Vagina (tissue), 2 donors: ENCODE measurements around the gene FLNB. TPM values are rescaled to one million over a fixed set of nuclear protein-coding genes. Genes with fewer than 3 reads are reported as not detected.

ENCODE experiments used
- DNase-seq, 2 donors: peaks; one replicate each; pipeline ENCODE4 v3.0.0-alpha.2; 2017; ENCODE audit errors: extremely low spot score in 2 of 2
- H3K27ac ChIP-seq: fragments of 200-600 bp; sonication (generic); one replicate; pipeline ENCODE4 v1.5.1; 2019
- H3K27me3 ChIP-seq: fragments of 200-600 bp; sonication (generic); one replicate; pipeline ENCODE4 v1.5.1; 2019
- H3K36me3 ChIP-seq, 2 donors: fragments of 200-600 bp; sonication (generic); one replicate each; pipeline ENCODE4 v1.5.1; 2017 to 2019
- H3K4me1 ChIP-seq: fragments of 200-600 bp; sonication (generic); one replicate; pipeline ENCODE4 v1.5.1; 2019
- H3K4me3 ChIP-seq, 2 donors: fragments of 200-600 bp; sonication (generic); 1 replicate in 1 of 2; 2 replicates in 1 of 2; pipeline ENCODE4 v1.5.1; 2016 to 2019
- H3K9me3 ChIP-seq: fragments of 200-600 bp; sonication (generic); one replicate; pipeline ENCODE4 v1.5.1; 2019
- POLR2A ChIP-seq, 2 donors: fragments of 450-650 bp; IDR thresholded peaks; one replicate each; pipeline ENCODE4 v1.6.1; 2017; ENCODE audit warnings: antibody characterized with exemption in 2 of 2, mild to moderate bottlenecking in 2 of 2, moderate library complexity in 2 of 2
- POLR2AphosphoS5 ChIP-seq, 2 donors: sonication (generic); formaldehyde crosslinking; IDR thresholded peaks; one replicate each; pipeline ENCODE4 v1.9.0; 2017; ENCODE audit warnings: antibody characterized with exemption in 2 of 2, mild to moderate bottlenecking in 2 of 2, low read depth in 1 of 2; ENCODE audit not compliant: insufficient read depth in 1 of 2
- intact Hi-C: fragments of 100-400 bp; cut with DNase I; formaldehyde crosslinking; loops from one replicate; pipeline ENCODE4 v1.15.1; 2023
- total RNA-seq: library from RNA; depleted of rRNA; stranded (reverse); fragments of >200 nt; gene quantifications from one replicate; pipeline ENCODE4 v1.2.3, GENCODE V29; 2016
- TF ChIP-seq, protein P1 (sequence below), 3 experiments: fragments of 450-650 bp in 2 of 3; fragments of 200-600 bp in 1 of 3; sonication (generic) in 1 of 3; IDR thresholded peaks; one replicate each; pipeline ENCODE4 v1.5.1; 2017 to 2019; ENCODE audit warnings: antibody characterized with exemption in 3 of 3, mild to moderate bottlenecking in 2 of 3, moderate library complexity in 2 of 3

FLNB gene
- total RNA-seq, 1 donor from 2014 or later, result 147 TPM

GRCh38 chr3:58102390-58102750 lies 94.1 kb downstream of the FLNB start:
- TF ChIP-seq, protein P1, sequence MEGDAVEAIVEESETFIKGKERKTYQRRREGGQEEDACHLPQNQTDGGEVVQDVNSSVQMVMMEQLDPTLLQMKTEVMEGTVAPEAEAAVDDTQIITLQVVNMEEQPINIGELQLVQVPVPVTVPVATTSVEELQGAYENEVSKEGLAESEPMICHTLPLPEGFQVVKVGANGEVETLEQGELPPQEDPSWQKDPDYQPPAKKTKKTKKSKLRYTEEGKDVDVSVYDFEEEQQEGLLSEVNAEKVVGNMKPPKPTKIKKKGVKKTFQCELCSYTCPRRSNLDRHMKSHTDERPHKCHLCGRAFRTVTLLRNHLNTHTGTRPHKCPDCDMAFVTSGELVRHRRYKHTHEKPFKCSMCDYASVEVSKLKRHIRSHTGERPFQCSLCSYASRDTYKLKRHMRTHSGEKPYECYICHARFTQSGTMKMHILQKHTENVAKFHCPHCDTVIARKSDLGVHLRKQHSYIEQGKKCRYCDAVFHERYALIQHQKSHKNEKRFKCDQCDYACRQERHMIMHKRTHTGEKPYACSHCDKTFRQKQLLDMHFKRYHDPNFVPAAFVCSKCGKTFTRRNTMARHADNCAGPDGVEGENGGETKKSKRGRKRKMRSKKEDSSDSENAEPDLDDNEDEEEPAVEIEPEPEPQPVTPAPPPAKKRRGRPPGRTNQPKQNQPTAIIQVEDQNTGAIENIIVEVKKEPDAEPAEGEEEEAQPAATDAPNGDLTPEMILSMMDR (IDR thresholded peaks at IDR 0.05), result no peak
- TF ChIP-seq POLR2AphosphoS5 (IDR thresholded peaks at IDR 0.05; ENCODE audit: insufficient read depth in 1 of 2, low read depth in 1 of 2) (no peak), POLR2A (IDR thresholded peaks at IDR 0.05) (no peak)
- Histone ChIP-seq H3K4me1 (peaks cover 11% of the 10 kb centered on the region), H3K27ac (no peak overlapping the region), H3K27me3 (no peaks in the 10 kb centered on the region), H3K9me3 (no peaks in the 10 kb centered on the region), H3K4me3 (no peak overlapping the region), H3K36me3 (peaks cover 0 to 44% of the 10 kb centered on the region in 2 donors)
- no peak for DNase-seq
- intact Hi-C loops, result no loop called here

DNA sequence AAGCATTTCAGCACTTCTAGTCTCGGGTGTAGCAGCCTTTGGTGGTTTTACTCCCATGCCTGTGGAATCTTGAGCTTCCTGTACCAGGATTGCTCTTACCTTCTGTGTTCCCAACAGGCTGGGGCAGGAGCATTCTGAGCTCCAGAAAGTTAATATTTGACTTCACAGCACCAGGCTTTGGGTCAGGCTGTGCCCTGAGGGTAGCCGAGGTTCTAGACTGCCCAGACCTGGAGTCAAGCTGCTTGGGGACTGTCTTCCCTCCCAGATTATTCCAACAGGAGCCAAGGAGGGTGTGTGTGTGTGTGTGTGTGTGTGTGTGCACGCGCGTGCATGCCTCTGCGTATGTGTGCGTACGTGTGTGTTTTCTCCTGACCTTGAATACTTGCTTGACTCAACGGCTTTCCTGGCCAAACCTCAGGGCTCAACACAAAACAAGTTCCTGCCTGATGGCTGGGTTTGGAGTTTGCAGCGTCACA lies 94.8 kb downstream of the FLNB start:
- H3K9me3 ChIP-seq, result no peaks in the 10 kb centered on the region
- TF ChIP-seq, protein P1 (IDR thresholded peaks at IDR 0.05), result no peak
- TF ChIP-seq POLR2A (IDR thresholded peaks at IDR 0.05) (no peak), POLR2AphosphoS5 (IDR thresholded peaks at IDR 0.05; ENCODE audit: insufficient read depth in 1 of 2, low read depth in 1 of 2) (no peak)
- no peak overlapping the region for H3K27ac ChIP-seq
- peaks cover 11% of the 10 kb centered on the region for H3K4me1 ChIP-seq
- no peaks in the 10 kb centered on the region for H3K27me3 ChIP-seq
- H3K4me3 ChIP-seq, result no peak overlapping the region
- H3K36me3 ChIP-seq, result peaks cover 0 to 38% of the 10 kb centered on the region in 2 donors
- DNase-seq, result no peak
- intact Hi-C loops, result no loop called here

- H3K4me1 ChIP-seq, result peaks cover 11% of the 10 kb centered on the region
- peaks cover 0 to 38% of the 10 kb centered on the region in 2 donors for H3K36me3 ChIP-seq
- intact Hi-C loops, result no loop called here
- H3K27me3 ChIP-seq, result no peaks in the 10 kb centered on the region
- no peak for TF ChIP-seq POLR2A (IDR thresholded peaks at IDR 0.05)
- TF ChIP-seq POLR2AphosphoS5 (IDR thresholded peaks at IDR 0.05; ENCODE audit: insufficient read depth in 1 of 2, low read depth in 1 of 2), result no peak
- TF ChIP-seq, protein P1 (IDR thresholded peaks at IDR 0.05), result no peak
- H3K9me3 ChIP-seq, result no peaks in the 10 kb centered on the region
- no peak overlapping the region for H3K4me3 ChIP-seq
- DNase-seq, result no peak
- H3K27ac ChIP-seq, result no peak overlapping the region
These were observed 95.9 kb downstream of the FLNB start for GRCh38 chr3:58104151-58104550.

DNA sequence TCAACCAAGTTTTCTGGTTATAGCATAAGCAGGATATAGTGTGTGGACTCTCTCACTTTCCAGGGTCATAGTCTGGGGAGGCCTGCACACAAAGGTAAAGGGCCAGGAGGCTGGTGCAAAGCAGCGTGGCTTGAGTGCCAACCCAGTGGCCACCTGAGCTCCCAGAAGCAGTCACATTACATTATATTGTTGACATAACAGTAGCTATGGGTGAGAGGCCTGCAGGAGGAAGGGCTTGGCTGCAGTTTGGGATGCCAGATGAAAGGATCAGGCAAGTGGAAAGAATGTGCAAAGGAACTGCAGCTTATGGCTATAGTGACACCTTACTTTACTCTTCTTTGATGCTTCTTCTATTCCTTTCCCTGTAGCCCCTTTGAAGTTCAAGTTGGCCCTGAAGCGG lies 96.5 kb downstream of the FLNB start:
- Histone ChIP-seq H3K27me3 (no peaks in the 10 kb centered on the region), H3K9me3 (no peaks in the 10 kb centered on the region), H3K27ac (no peak overlapping the region), H3K36me3 (peaks cover 0 to 38% of the 10 kb centered on the region in 2 donors), H3K4me3 (no peak overlapping the region), H3K4me1 (peaks cover 11% of the 10 kb centered on the region)
- intact Hi-C loops, result no loop called here
- TF ChIP-seq, protein P1 (IDR thresholded peaks at IDR 0.05), result no peak
- no peak for TF ChIP-seq POLR2AphosphoS5 (IDR thresholded peaks at IDR 0.05; ENCODE audit: insufficient read depth in 1 of 2, low read depth in 1 of 2)
- TF ChIP-seq POLR2A (IDR thresholded peaks at IDR 0.05), result no peak
- no peak for DNase-seq

DNA sequence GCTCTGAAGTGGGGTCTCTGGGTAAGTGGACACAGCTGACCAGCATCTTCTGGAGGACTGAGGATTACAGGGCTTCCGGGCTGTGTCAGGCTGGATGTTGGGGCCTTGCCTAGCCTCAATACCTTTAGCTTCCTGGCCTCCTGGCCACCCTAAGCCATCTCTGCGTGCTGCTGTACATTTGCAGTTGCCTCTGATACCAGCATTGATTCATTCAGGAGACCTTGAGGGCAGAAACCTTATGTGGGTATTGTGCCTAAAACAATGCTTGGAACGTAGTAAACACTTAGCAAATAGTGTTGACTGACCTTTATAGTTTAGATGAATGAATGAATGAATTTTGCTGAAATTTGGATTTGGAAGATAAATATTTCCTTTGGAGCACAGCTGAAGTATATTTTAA lies 97.0 kb downstream of the FLNB start:
- intact Hi-C loops, result no loop called here
- H3K27ac ChIP-seq, result no peak overlapping the region
- H3K9me3 ChIP-seq, result no peaks in the 10 kb centered on the region
- TF ChIP-seq POLR2A (IDR thresholded peaks at IDR 0.05) (no peak), POLR2AphosphoS5 (IDR thresholded peaks at IDR 0.05; ENCODE audit: insufficient read depth in 1 of 2, low read depth in 1 of 2) (no peak)
- TF ChIP-seq, protein P1 (IDR thresholded peaks at IDR 0.05), result no peak
- no peaks in the 10 kb centered on the region for H3K27me3 ChIP-seq
- no peak overlapping the region for H3K4me3 ChIP-seq
- H3K4me1 ChIP-seq, result peaks cover 11% of the 10 kb centered on the region
- H3K36me3 ChIP-seq, result peaks cover 0 to 41% of the 10 kb centered on the region in 2 donors
- no peak for DNase-seq
